Dendritic cell treated with granulocyte-macrophage colony-stimulating factor and Interleukin-4, amounts not matched to agents 40 ng/mL and 50 ng/mL, for 4 days (primary cell): ENCODE results near the gene CTDP1.

Experiments used
- H3K27ac Mint-ChIP-seq: one replicate; pipeline ENCODE4 v1.8.0; 2022; ENCODE audit warnings: mild to moderate bottlenecking, mixed read lengths
- H3K27me3 Mint-ChIP-seq: one replicate; pipeline ENCODE4 v1.8.0; 2022; ENCODE audit warnings: mild to moderate bottlenecking, mixed read lengths
- H3K36me3 Mint-ChIP-seq: one replicate; pipeline ENCODE4 v1.8.0; 2022; ENCODE audit warnings: low read depth, mixed read lengths
- H3K4me1 Mint-ChIP-seq: one replicate; pipeline ENCODE4 v1.8.0; 2022; ENCODE audit warnings: low read depth, mixed read lengths
- H3K4me3 Mint-ChIP-seq: one replicate; pipeline ENCODE4 v1.8.0; 2022; ENCODE audit warnings: mild to moderate bottlenecking, moderate library complexity, mixed read lengths
- H3K9me3 Mint-ChIP-seq: one replicate; pipeline ENCODE4 v1.8.0; 2022; ENCODE audit warnings: mixed read lengths
- intact Hi-C: fragments of 100-400 bp; cut with micrococcal nuclease; formaldehyde crosslinking; loops from one replicate; pipeline ENCODE4 v1.15.0; 2022

CTDP1 gene

GRCh38 chr18:79787865-79788733 is 108.5 kb downstream of the CTDP1 start:
- peak overlapping the region; percentile 67 for H3K4me3 Mint-ChIP-seq
- H3K4me1 Mint-ChIP-seq = peaks cover 41% of the 10 kb centered on the region
- intact Hi-C loops = no loop called here
- no peaks in the 10 kb centered on the region for H3K36me3 Mint-ChIP-seq
- H3K27me3 Mint-ChIP-seq = peaks cover 79% of the 10 kb centered on the region
- H3K27ac Mint-ChIP-seq = no peak overlapping the region
- H3K9me3 Mint-ChIP-seq = no peaks in the 10 kb centered on the region

DNA sequence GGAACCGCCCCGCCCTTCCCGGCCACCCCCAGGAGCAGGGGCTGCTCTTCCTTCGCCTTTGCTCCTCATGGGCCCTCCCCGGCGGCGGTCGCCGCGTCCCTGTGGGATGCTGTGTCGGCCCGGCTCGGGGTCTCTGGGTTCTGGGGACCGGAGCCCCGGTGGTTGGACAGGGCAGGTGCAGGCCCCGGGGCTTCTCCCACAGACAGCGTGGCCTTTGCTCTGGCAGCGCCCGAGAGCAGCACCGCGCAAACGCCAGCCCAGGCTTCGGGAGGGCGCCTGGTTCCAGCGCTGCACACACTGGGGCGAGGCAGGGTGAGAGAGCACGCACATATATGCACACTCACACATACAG is 109.1 kb downstream of the CTDP1 start:
- no peak overlapping the region for H3K27ac Mint-ChIP-seq
- intact Hi-C loops = no loop called here
- H3K4me3 Mint-ChIP-seq = no peak overlapping the region
- H3K4me1 Mint-ChIP-seq = peaks cover 41% of the 10 kb centered on the region
- peaks cover 76% of the 10 kb centered on the region for H3K27me3 Mint-ChIP-seq
- H3K36me3 Mint-ChIP-seq = no peaks in the 10 kb centered on the region
- no peaks in the 10 kb centered on the region for H3K9me3 Mint-ChIP-seq

DNA sequence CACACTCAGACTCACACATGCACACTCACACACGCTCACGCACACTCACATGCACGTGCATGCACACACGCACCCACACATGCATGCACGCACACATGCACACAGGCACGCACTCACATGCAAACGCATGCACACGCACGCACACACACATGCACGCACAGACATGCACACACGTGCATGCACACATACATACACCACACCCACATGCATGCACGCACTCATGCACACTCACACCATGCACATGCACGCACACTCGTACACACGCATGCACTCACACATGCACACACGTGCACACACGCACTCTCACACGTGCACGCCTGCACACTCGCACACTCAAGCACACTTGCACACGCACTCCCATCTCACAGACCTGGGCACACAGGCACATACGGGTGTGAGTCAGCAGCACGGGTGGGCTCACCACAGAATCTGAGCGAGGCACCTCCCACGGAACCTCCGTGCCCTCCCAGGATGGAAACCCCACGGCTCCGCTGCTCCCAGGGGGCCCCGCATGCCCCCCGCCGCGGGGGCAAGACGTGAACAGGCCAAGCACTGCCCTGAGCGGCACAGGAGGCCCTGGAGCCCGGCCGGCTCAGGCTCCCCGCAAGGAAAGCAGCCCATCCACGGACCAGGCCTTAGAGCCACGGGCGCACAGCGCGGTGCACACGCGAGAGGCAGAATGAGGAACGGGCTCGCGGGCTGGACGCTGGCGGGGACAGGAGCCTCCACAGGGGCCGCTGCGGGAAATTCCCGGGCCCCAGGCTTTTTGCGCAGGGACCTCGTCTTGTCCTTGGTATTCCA is 109.7 kb downstream of the CTDP1 start:
- intact Hi-C loops = no loop called here
- Mint-ChIP-seq H3K36me3 (no peaks in the 10 kb centered on the region), H3K4me1 (peaks cover 45% of the 10 kb centered on the region), H3K9me3 (no peaks in the 10 kb centered on the region), H3K4me3 (no peak overlapping the region), H3K27ac (no peak overlapping the region), H3K27me3 (peaks cover 73% of the 10 kb centered on the region)

DNA sequence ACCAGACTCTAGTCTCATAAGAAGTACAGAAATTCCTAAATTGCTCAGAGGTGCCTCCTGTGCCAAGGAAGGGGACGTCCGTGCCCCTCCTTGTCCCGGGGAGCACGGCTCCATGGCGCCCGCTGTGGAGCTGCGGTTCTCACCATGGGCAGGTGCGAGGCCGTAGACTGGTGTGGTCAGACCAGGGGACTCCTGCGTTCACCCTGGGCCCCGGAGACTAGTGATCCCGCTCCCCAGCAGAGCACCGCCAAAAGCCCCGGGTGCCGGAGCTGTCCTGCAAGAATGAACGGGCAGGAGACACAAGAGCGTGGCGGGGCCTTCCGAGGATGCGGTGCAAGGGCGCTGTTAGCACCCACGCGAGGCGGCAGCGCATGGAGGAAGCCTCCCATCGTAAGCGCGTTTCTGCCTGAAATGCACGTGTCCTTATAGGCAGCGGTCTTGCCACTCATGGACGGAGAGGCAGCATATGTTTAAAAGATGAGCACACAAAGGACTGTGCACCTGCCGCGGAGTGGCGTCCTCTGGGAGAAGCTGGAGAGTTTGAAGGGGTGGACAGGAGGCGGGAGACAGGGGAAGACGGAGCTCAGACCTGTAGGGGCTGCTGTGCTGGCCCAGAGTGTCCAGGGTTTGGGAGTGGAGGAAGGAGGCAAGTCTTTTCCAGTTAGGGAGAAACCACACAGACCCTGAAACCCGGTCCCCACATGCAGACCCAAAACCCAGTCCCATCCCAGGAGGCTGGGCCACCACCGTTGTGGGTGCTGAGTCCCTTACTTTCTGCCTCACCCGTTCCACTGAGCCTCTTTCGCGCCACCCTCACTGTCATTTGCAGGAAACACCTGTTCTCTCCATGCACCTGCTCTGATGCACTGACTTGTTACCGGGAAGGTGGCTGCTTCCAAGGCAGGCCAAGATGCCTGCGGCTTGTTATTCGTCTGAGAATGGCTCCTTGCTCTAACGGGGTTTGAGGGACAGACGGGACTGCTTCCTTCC is 110.6 kb downstream of the CTDP1 start:
- Mint-ChIP-seq H3K27ac (no peak overlapping the region), H3K4me3 (no peak overlapping the region), H3K4me1 (peaks cover 54% of the 10 kb centered on the region), H3K36me3 (no peaks in the 10 kb centered on the region), H3K27me3 (peaks cover 73% of the 10 kb centered on the region), H3K9me3 (no peaks in the 10 kb centered on the region)
- intact Hi-C loops = loop anchor here (10.0 kb wide), 2 partner anchors 165 to 195 kb away; partner anchors contain the start of genes SLC66A2 and TXNL4A

DNA sequence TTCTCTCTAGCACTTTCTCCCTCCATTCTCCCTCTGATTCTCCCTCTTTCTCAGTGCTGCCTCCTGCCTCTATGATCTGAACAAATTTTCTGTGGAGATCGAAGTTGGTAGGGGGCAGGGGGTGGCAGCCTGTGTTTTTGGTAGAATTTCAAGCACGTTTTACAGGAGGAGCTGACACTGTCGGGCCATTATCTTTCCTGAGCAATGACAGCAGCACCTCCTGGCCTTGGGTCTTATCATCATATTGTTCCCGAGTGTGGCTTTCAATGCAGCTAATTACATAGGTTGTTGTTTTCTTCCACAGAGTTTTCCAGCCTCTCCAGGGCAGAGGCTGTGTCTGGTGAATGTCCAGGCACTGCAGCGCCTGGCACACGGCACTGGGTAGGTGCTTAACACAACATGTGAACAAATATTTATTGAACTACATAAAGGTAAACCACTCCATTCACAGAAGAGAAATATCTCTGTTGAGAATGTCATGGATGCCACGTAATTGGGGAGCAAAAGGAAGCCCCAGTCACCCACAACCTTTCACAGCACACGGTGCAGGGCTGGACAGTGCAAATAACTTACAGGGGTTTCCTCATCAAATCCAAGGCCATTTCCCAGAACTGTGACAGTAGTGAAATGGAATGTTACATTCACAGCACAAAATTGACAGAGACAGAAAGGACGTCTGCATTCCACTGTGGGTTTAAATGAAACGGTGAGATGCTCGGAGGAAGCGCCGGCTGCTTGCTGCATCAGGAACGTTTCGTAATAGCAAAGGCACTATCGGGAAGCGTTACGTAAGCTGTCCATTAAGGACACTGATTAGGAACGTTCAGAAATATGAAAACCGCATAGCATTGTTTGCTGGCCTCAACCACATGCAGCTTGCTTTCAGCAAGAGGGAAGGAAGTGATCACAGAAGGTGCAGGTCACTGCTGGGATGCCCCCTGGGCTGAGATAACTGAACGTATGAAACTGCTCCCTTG is 111.7 kb downstream of the CTDP1 start:
- no peaks in the 10 kb centered on the region for H3K36me3 Mint-ChIP-seq
- intact Hi-C loops = loop anchor here (10.0 kb wide), 2 partner anchors 164 to 194 kb away; partner anchors contain the start of genes SLC66A2 and TXNL4A
- peaks cover 76% of the 10 kb centered on the region for H3K27me3 Mint-ChIP-seq
- peak overlapping the region; percentile 70 for H3K27ac Mint-ChIP-seq
- H3K4me1 Mint-ChIP-seq = peaks cover 65% of the 10 kb centered on the region
- H3K9me3 Mint-ChIP-seq = no peaks in the 10 kb centered on the region
- H3K4me3 Mint-ChIP-seq = peak overlapping the region; percentile 21

GRCh38 chr18:79792096-79792987 is 112.7 kb downstream of the CTDP1 start:
- peaks cover 76% of the 10 kb centered on the region for H3K27me3 Mint-ChIP-seq
- peak overlapping the region; percentile 70 for H3K27ac Mint-ChIP-seq
- intact Hi-C loops = loop anchor here (10.0 kb wide), 2 partner anchors 162 to 192 kb away; partner anchors contain the start of genes SLC66A2 and TXNL4A
- no peaks in the 10 kb centered on the region for H3K9me3 Mint-ChIP-seq
- no peaks in the 10 kb centered on the region for H3K36me3 Mint-ChIP-seq
- H3K4me3 Mint-ChIP-seq = peak overlapping the region; percentile 66
- H3K4me1 Mint-ChIP-seq = peaks cover 66% of the 10 kb centered on the region

DNA sequence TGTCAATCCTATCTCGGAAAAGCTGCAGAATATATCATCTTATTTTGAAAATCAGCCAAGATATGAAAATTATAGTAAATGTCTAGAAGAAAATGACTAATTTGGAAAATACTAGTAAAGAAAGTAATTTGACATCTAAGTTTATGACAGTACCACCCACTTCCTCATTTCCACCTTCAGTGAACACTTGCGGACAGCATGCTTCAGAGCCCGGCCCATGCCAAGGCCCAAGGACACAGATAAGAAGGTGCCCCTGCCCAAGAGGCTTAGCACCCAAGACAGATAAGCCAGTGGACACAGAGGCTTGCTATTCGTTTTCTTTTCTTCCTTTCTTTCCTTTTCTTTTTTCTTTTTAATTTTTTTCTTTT is 113.4 kb downstream of the CTDP1 start:
- H3K9me3 Mint-ChIP-seq = no peaks in the 10 kb centered on the region
- peaks cover 68% of the 10 kb centered on the region for H3K4me1 Mint-ChIP-seq
- intact Hi-C loops = loop anchor here (10.0 kb wide), 2 partner anchors 162 to 192 kb away; partner anchors contain the start of genes SLC66A2 and TXNL4A
- peak overlapping the region; percentile 70 for H3K27ac Mint-ChIP-seq
- H3K36me3 Mint-ChIP-seq = no peaks in the 10 kb centered on the region
- peaks cover 78% of the 10 kb centered on the region for H3K27me3 Mint-ChIP-seq
- no peak overlapping the region for H3K4me3 Mint-ChIP-seq

DNA sequence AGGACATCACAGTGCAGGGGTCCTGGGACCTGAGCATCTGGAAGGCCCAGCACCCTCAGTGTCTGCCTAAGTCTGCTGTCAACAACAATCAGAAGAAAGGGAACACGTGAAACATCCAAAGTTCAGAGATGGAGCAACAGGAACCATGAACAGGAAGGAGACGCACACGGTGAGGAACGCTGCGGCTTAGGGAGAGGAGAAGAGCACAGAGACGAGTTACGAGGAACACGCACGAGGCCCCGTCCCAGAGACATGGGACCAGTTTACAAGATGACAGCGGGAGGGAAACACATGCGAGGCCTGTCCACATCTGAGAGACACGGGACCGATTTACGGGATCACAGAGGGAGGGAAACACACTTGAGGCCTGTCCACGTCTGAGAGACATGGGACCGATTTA is 115.2 kb downstream of the CTDP1 start:
- Mint-ChIP-seq H3K4me1 (peaks cover 75% of the 10 kb centered on the region), H3K27ac (no peak overlapping the region), H3K27me3 (peaks cover 78% of the 10 kb centered on the region), H3K9me3 (no peaks in the 10 kb centered on the region), H3K4me3 (no peak overlapping the region), H3K36me3 (no peaks in the 10 kb centered on the region)
- intact Hi-C loops = loop anchor here (10.0 kb wide), 2 partner anchors 160 to 190 kb away; partner anchors contain the start of genes SLC66A2 and TXNL4A

- H3K9me3 Mint-ChIP-seq = no peaks in the 10 kb centered on the region
- intact Hi-C loops = loop anchor here (10.0 kb wide), 2 partner anchors 159 to 189 kb away; partner anchors contain the start of genes SLC66A2 and TXNL4A
- H3K27me3 Mint-ChIP-seq = peaks cover 78% of the 10 kb centered on the region
- no peaks in the 10 kb centered on the region for H3K36me3 Mint-ChIP-seq
- H3K4me1 Mint-ChIP-seq = peaks cover 73% of the 10 kb centered on the region
- H3K27ac Mint-ChIP-seq = no peak overlapping the region
- no peak overlapping the region for H3K4me3 Mint-ChIP-seq
Measured at GRCh38 chr18:79795446-79795845, 115.8 kb downstream of the CTDP1 start.

- H3K27ac Mint-ChIP-seq = no peak overlapping the region
- H3K4me1 Mint-ChIP-seq = peaks cover 67% of the 10 kb centered on the region
- no peaks in the 10 kb centered on the region for H3K36me3 Mint-ChIP-seq
- no peak overlapping the region for H3K4me3 Mint-ChIP-seq
- H3K9me3 Mint-ChIP-seq = no peaks in the 10 kb centered on the region
- peaks cover 75% of the 10 kb centered on the region for H3K27me3 Mint-ChIP-seq
- intact Hi-C loops = loop anchor here (10.0 kb wide), 2 partner anchors 159 to 189 kb away; partner anchors contain the start of genes SLC66A2 and TXNL4A
Measured at GRCh38 chr18:79796016-79796415, 116.4 kb downstream of the CTDP1 start.

GRCh38 chr18:79796531-79797405 is 117.2 kb downstream of the CTDP1 start:
- Mint-ChIP-seq H3K36me3 (no peaks in the 10 kb centered on the region), H3K4me3 (peak overlapping the region; percentile 58), H3K27me3 (peaks cover 70% of the 10 kb centered on the region), H3K9me3 (no peaks in the 10 kb centered on the region), H3K27ac (no peak overlapping the region), H3K4me1 (peaks cover 59% of the 10 kb centered on the region)
- intact Hi-C loops = loop anchor here (10.0 kb wide), 2 partner anchors 158 to 188 kb away; partner anchors contain the start of genes SLC66A2 and TXNL4A
